HepG2 (cell line): ENCODE results near the gene SIRPA. TPM values are rescaled to one million over a fixed set of nuclear protein-coding genes. Genes with fewer than 3 reads are reported as not detected.

ENCODE experiments used
- AHR ChIP-seq: IDR thresholded peaks from 2 replicates; pipeline ENCODE4 v1.6.1; 2018; ENCODE audit warnings: missing genetic modification reagents, missing compliant biosample characterization
- DR1 ChIP-seq: sonication (generic); formaldehyde crosslinking; IDR thresholded peaks from 2 replicates; pipeline ENCODE4 v1.8.0; 2021; ENCODE audit warnings: mild to moderate bottlenecking, missing genetic modification reagents, inconsistent platforms
- ETV6 ChIP-seq: sonication (generic); formaldehyde crosslinking; conservative IDR thresholded peaks from 2 replicates; pipeline ENCODE4 v1.4.0; 2020; ENCODE audit warnings: missing genetic modification reagents
- FLYWCH1 ChIP-seq: sonication (generic); formaldehyde crosslinking; IDR thresholded peaks from 2 replicates; pipeline ENCODE4 v1.8.1; 2023; ENCODE audit warnings: mild to moderate bottlenecking, missing genetic modification reagents
- FOXK1 ChIP-seq: sonication (generic); formaldehyde crosslinking; IDR thresholded peaks from 2 replicates; pipeline ENCODE4 v1.4.0; 2020; ENCODE audit warnings: low read depth, missing genetic modification reagents, borderline replicate concordance
- HHEX ChIP-seq: IDR thresholded peaks from 2 replicates; pipeline ENCODE4 v1.6.1; 2016; ENCODE audit warnings: control low read depth
- HNF4A ChIP-seq: sonication (generic); formaldehyde crosslinking; IDR thresholded peaks from 2 replicates; pipeline ENCODE4 v1.4.0; 2020; ENCODE audit warnings: missing genetic modification reagents
- KMT2B ChIP-seq: IDR thresholded peaks from 2 replicates; pipeline ENCODE4 v1.6.1; 2016; ENCODE audit warnings: missing genetic modification reagents, missing compliant biosample characterization
- MBD4 ChIP-seq: IDR thresholded peaks from 2 replicates; pipeline ENCODE4 v1.6.1; 2012; ENCODE audit warnings: low read length, inconsistent platforms, borderline replicate concordance
- NR2C2 ChIP-seq: sonication (generic); formaldehyde crosslinking; IDR thresholded peaks from 2 replicates; pipeline ENCODE4 v1.4.0; 2020; ENCODE audit warnings: missing genetic modification reagents, mild to moderate bottlenecking, moderate library complexity, borderline replicate concordance
- RFX3 ChIP-seq: IDR thresholded peaks from 2 replicates; pipeline ENCODE4 v1.6.1; 2016; ENCODE audit warnings: missing biosample characterization, missing genetic modification reagents
- TCF7 ChIP-seq: sonication (generic); IDR thresholded peaks from 2 replicates; pipeline ENCODE4 v1.6.1; 2016; ENCODE audit warnings: antibody characterized with exemption, low read depth
- ZNF160 ChIP-seq: sonication (generic); formaldehyde crosslinking; IDR thresholded peaks from 2 replicates; pipeline ENCODE4 v1.8.0; 2022; ENCODE audit warnings: mild to moderate bottlenecking, inconsistent platforms, missing genetic modification reagents
- ZNF570 ChIP-seq: sonication (generic); formaldehyde crosslinking; IDR thresholded peaks from 2 replicates; pipeline ENCODE4 v1.4.0; 2020; ENCODE audit warnings: mild to moderate bottlenecking, missing genetic modification reagents, borderline replicate concordance
- polyA plus RNA-seq, 8 experiments: library from polyadenylated mRNA; depleted of rRNA in 3 of 8; stranded (reverse) in 7 of 8; unstranded in 1 of 8; fragments of >200 nt; fragmentation: Illumina TruSeq in 4 of 8; extraction: Trizol in 4 of 8; gene quantifications; 2 replicates each; pipeline versions ENCODE4 v1.2.1 to v1.2.3, GENCODE V29; 2011 to 2016; ENCODE audit warnings: low read depth in 4 of 8, missing spikeins in 1 of 8, mixed read lengths in 1 of 8; ENCODE audit not compliant: insufficient read depth in 1 of 8
- total RNA-seq, 5 experiments: library from RNA; depleted of rRNA; stranded (reverse); fragments of >200 nt; fragmentation: Illumina TruSeq; extraction: Trizol; gene quantifications; 2 replicates each; pipeline ENCODE4 v1.2.3, GENCODE V29; 2016; ENCODE audit warnings: low read depth in 1 of 5
- TF ChIP-seq, protein P1 (sequence below): IDR thresholded peaks from 2 replicates; pipeline ENCODE4 v1.6.1; 2016; ENCODE audit warnings: mild to moderate bottlenecking
- TF ChIP-seq, protein P2 (sequence below): sonication (generic); formaldehyde crosslinking; conservative IDR thresholded peaks from 2 replicates; pipeline ENCODE4 v1.4.0; 2020; ENCODE audit warnings: missing genetic modification reagents
- TF ChIP-seq, protein P3 (sequence below): sonication (generic); formaldehyde crosslinking; IDR thresholded peaks from 2 replicates; pipeline ENCODE4 v1.8.0; 2022; ENCODE audit warnings: low read depth, missing genetic modification reagents
- TF ChIP-seq, protein P4 (sequence below), 2 experiments: IDR thresholded peaks; 2 replicates each; pipeline ENCODE4 v1.6.1; 2011 to 2012; ENCODE audit warnings: low read length in 2 of 2, borderline replicate concordance in 1 of 2, low read depth in 1 of 2, mild to moderate bottlenecking in 1 of 2, moderate library complexity in 1 of 2
- TF ChIP-seq, protein P5 (sequence below): sonication (generic); formaldehyde crosslinking; IDR thresholded peaks from 2 replicates; pipeline ENCODE4 v1.5.1; 2020; ENCODE audit warnings: missing genetic modification reagents, mild to moderate bottlenecking, borderline replicate concordance

SIRPA gene
- total and polyA plus RNA-seq, 2 of the 13 experiments (the other 11 are each of a cell fraction or from before 2014, with no cell fraction given) = 7.2 to 17.6 TPM

DNA sequence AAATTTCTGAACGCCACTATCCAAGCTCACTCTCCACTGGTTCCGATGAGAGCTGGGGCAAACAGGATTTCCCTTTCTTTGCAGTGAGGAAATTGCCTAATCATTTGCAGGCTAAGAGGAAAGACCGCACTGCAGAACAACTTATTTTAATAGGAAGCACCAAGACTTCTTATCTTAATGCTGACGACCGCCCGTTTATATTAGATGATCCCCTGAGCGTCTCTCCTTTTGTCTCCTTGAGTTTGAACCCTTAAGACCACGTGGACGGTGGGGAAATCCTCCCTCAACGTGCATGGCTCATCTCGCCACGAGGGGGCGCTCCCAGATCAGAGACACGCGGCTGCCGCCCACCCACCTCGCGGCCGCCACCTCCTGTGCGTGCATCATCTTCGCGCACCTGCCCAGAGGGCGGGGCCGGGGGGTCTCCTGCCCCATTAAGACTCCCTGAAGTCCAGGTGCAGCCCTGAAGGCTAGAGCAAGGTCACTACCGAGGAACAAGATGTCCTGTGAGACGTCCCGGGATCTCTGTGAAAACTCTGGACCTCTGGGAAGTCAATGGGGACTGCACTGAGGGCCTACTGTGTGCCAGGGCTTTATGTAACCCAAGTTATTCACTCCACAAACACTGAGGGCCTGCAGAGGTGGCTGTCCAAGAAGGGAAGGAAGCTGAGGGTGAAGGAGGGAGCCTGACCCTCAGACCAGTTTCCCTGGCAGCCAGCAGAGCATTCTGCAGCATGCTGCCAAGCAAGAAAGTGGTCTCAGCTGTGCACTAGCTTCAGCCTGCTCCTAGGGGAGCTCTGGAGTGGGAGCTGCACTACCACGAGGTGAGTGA is 70.5 kb downstream of the SIRPA start (continued):
- TF ChIP-seq, protein P1, sequence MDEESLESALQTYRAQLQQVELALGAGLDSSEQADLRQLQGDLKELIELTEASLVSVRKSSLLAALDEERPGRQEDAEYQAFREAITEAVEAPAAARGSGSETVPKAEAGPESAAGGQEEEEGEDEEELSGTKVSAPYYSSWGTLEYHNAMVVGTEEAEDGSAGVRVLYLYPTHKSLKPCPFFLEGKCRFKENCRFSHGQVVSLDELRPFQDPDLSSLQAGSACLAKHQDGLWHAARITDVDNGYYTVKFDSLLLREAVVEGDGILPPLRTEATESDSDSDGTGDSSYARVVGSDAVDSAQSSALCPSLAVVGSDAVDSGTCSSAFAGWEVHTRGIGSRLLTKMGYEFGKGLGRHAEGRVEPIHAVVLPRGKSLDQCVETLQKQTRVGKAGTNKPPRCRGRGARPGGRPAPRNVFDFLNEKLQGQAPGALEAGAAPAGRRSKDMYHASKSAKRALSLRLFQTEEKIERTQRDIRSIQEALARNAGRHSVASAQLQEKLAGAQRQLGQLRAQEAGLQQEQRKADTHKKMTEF (CRISPR knock-in tag) = peak; percentile 61; the same call in 1 of the 2 replicates
- TF ChIP-seq, protein P2, sequence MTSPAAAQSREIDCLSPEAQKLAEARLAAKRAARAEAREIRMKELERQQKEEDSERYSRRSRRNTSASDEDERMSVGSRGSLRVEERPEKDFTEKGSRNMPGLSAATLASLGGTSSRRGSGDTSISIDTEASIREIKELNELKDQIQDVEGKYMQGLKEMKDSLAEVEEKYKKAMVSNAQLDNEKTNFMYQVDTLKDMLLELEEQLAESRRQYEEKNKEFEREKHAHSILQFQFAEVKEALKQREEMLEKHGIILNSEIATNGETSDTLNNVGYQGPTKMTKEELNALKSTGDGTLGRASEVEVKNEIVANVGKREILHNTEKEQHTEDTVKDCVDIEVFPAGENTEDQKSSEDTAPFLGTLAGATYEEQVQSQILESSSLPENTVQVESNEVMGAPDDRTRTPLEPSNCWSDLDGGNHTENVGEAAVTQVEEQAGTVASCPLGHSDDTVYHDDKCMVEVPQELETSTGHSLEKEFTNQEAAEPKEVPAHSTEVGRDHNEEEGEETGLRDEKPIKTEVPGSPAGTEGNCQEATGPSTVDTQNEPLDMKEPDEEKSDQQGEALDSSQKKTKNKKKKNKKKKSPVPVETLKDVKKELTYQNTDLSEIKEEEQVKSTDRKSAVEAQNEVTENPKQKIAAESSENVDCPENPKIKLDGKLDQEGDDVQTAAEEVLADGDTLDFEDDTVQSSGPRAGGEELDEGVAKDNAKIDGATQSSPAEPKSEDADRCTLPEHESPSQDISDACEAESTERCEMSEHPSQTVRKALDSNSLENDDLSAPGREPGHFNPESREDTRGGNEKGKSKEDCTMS (CRISPR knock-in tag) = no peak
- TF ChIP-seq ZNF160 (CRISPR knock-in tag) (no peak), HHEX (peak; percentile 37; the same call in 1 of the 2 replicates), FLYWCH1 (CRISPR knock-in tag) (no peak), HNF4A (CRISPR knock-in tag) (no peak), TCF7 (no peak), ETV6 (CRISPR knock-in tag) (peak; percentile 43; the same call in 1 of the 2 replicates), AHR (peak; percentile 83), DR1 (no peak), RFX3 (CRISPR knock-in tag) (no peak), FOXK1 (CRISPR knock-in tag) (no peak), MBD4 (no peak), KMT2B (no peak), NR2C2 (CRISPR knock-in tag) (no peak), ZNF570 (no peak)
- TF ChIP-seq, protein P3, sequence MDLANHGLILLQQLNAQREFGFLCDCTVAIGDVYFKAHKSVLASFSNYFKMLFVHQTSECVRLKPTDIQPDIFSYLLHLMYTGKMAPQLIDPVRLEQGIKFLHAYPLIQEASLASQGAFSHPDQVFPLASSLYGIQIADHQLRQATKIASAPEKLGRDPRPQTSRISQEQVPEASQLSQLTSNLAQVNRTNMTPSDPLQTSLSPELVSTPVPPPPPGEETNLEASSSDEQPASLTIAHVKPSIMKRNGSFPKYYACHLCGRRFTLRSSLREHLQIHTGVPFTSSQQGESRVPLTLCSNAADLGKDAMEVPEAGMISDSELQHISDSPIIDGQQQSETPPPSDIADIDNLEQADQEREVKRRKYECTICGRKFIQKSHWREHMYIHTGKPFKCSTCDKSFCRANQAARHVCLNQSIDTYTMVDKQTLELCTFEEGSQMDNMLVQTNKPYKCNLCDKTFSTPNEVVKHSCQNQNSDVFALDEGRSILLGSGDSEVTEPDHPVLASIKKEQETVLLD (CRISPR knock-in tag) = no peak
- TF ChIP-seq, protein P4, sequence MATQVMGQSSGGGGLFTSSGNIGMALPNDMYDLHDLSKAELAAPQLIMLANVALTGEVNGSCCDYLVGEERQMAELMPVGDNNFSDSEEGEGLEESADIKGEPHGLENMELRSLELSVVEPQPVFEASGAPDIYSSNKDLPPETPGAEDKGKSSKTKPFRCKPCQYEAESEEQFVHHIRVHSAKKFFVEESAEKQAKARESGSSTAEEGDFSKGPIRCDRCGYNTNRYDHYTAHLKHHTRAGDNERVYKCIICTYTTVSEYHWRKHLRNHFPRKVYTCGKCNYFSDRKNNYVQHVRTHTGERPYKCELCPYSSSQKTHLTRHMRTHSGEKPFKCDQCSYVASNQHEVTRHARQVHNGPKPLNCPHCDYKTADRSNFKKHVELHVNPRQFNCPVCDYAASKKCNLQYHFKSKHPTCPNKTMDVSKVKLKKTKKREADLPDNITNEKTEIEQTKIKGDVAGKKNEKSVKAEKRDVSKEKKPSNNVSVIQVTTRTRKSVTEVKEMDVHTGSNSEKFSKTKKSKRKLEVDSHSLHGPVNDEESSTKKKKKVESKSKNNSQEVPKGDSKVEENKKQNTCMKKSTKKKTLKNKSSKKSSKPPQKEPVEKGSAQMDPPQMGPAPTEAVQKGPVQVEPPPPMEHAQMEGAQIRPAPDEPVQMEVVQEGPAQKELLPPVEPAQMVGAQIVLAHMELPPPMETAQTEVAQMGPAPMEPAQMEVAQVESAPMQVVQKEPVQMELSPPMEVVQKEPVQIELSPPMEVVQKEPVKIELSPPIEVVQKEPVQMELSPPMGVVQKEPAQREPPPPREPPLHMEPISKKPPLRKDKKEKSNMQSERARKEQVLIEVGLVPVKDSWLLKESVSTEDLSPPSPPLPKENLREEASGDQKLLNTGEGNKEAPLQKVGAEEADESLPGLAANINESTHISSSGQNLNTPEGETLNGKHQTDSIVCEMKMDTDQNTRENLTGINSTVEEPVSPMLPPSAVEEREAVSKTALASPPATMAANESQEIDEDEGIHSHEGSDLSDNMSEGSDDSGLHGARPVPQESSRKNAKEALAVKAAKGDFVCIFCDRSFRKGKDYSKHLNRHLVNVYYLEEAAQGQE (IDR thresholded peaks at IDR 0.05; ENCODE audit: borderline replicate concordance in 1 of 2, low read depth in 1 of 2, low read length in 2 of 2) = no peak
- TF ChIP-seq, protein P5, sequence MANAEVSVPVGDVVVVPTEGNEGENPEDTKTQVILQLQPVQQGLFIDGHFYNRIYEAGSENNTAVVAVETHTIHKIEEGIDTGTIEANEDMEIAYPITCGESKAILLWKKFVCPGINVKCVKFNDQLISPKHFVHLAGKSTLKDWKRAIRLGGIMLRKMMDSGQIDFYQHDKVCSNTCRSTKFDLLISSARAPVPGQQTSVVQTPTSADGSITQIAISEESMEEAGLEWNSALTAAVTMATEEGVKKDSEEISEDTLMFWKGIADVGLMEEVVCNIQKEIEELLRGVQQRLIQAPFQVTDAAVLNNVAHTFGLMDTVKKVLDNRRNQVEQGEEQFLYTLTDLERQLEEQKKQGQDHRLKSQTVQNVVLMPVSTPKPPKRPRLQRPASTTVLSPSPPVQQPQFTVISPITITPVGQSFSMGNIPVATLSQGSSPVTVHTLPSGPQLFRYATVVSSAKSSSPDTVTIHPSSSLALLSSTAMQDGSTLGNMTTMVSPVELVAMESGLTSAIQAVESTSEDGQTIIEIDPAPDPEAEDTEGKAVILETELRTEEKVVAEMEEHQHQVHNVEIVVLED (CRISPR knock-in tag) = no peak
